Prostate gland (tissue), 2 donors: ENCODE data around the gene DNAH9. TPM values are rescaled to one million over a fixed set of nuclear protein-coding genes. Genes with fewer than 3 reads are reported as not detected.

ENCODE experiments used
- DNase-seq: peaks from one replicate; pipeline ENCODE4 v3.0.0-alpha.2; 2019; ENCODE audit warnings: low spot score
- H3K27ac ChIP-seq, 2 donors: fragments of 200-600 bp; sonication (generic); 2 replicates each; pipeline ENCODE4 v1.5.1; 2017 to 2019
- H3K27me3 ChIP-seq: fragments of 200-600 bp; sonication (generic); replicated peaks from 2 replicates; pipeline ENCODE4 v1.5.1; 2019; ENCODE audit not compliant: insufficient read depth
- H3K36me3 ChIP-seq, 2 donors: fragments of 200-600 bp; sonication (generic); 1 replicate in 1 of 2; 2 replicates in 1 of 2; pipeline versions ENCODE4 v1.5.1 to v1.8.1; 2017 to 2019
- H3K4me1 ChIP-seq: fragments of 200-600 bp; sonication (generic); replicated peaks from 2 replicates; pipeline ENCODE4 v1.5.1; 2019
- H3K4me3 ChIP-seq, 2 donors: fragments of 200-600 bp; sonication (generic); 2 replicates each; pipeline ENCODE4 v1.5.1; 2017 to 2019
- H3K9me3 ChIP-seq: fragments of 200-600 bp; sonication (generic); 2 replicates; pipeline ENCODE4 v1.5.1; 2017
- CTCF ChIP-seq, 4 experiments: fragments of 200-600 bp in 2 of 4; fragments of 450-650 bp in 2 of 4; sonication (generic) in 2 of 4; IDR thresholded peaks; 1 replicate in 3 of 4; 2 replicates in 1 of 4; pipeline ENCODE4 v1.5.1; 2016 to 2019; ENCODE audit warnings: antibody characterized with exemption in 4 of 4, mild to moderate bottlenecking in 2 of 4, moderate library complexity in 2 of 4
- POLR2A ChIP-seq: fragments of 450-650 bp; IDR thresholded peaks from one replicate; pipeline ENCODE4 v1.6.1; 2016; ENCODE audit warnings: antibody characterized with exemption, mild to moderate bottlenecking
- POLR2AphosphoS5 ChIP-seq: sonication (generic); formaldehyde crosslinking; IDR thresholded peaks from one replicate; pipeline ENCODE4 v1.6.1; 2017; ENCODE audit warnings: antibody characterized with exemption
- WGBS: methylation state at CpG from one replicate; pipeline ENCODE4 v1.1.5; 2018; 5-methylcytosine and 5-hydroxymethylcytosine counted together
- intact Hi-C: fragments of 100-400 bp; cut with DNase I; formaldehyde crosslinking; loops from one replicate; pipeline ENCODE4 v1.14.2; 2022
- total RNA-seq, 2 donors: library from RNA; depleted of rRNA; stranded (reverse); fragments of >200 nt; gene quantifications; one replicate each; pipeline ENCODE4 v1.1.0, GENCODE V29; 2016

DNAH9 gene
- total RNA-seq, 2 donors from 2014 or later, result 1.2 to 7.5 TPM

DNA sequence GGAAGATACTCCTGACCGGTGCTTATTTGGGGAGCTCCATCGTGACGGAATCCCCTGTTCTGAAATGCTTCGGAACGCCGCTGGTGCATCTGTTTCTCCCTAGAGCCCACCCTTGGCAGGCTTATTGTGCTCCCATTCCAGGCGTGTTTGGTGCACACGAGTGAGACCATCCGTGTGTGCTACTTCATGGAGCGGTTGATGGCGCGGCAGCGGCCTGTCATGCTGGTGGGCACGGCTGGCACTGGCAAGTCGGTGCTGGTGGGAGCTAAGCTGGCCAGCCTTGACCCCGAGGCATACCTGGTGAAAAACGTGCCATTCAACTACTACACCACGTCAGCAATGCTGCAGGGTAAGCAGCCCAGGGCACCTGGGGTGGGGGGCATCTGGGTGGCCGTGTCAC is 170.7 kb downstream of the DNAH9 start:
- 91% methylated on average over 19 of the region's 19 CpGs for WGBS
- no peaks in the 10 kb centered on the region for H3K36me3 ChIP-seq
- no peak overlapping the region for H3K27ac ChIP-seq
- H3K4me1 ChIP-seq, result no peaks in the 10 kb centered on the region
- intact Hi-C loops, result no loop called here
- no peak overlapping the region for H3K4me3 ChIP-seq
- no peaks in the 10 kb centered on the region for H3K27me3 ChIP-seq
- H3K9me3 ChIP-seq, result no peaks in the 10 kb centered on the region
- no peak for DNase-seq
- TF ChIP-seq POLR2A, result no peak
- TF ChIP-seq CTCF (IDR thresholded peaks at IDR 0.05), result no peak
- TF ChIP-seq POLR2AphosphoS5, result no peak

DNA sequence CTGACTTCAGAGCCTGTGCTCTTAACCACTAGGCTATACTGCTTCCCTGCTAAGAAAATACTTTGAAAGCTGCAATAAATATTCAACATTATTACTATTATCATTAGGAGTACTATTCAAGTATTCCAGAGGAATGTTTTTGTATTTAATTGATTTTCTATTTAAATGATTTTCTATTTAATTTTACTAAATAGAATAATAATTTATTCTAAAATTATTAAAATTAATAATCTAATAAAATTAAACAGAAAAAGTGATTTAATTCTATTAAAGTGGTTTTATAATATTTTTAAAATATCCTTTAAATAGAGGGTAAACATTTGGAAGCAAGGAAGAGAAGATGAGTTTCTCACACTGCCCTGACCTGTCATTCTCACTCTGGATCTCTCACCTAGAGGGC is 173.8 kb downstream of the DNAH9 start:
- Histone ChIP-seq H3K9me3 (no peaks in the 10 kb centered on the region), H3K27ac (no peak overlapping the region), H3K27me3 (no peaks in the 10 kb centered on the region), H3K4me3 (no peak overlapping the region), H3K36me3 (no peaks in the 10 kb centered on the region), H3K4me1 (no peaks in the 10 kb centered on the region)
- TF ChIP-seq CTCF (IDR thresholded peaks at IDR 0.05), result no peak
- no peak for TF ChIP-seq POLR2A
- no peak for TF ChIP-seq POLR2AphosphoS5
- no peak for DNase-seq
- intact Hi-C loops, result no loop called here

DNA sequence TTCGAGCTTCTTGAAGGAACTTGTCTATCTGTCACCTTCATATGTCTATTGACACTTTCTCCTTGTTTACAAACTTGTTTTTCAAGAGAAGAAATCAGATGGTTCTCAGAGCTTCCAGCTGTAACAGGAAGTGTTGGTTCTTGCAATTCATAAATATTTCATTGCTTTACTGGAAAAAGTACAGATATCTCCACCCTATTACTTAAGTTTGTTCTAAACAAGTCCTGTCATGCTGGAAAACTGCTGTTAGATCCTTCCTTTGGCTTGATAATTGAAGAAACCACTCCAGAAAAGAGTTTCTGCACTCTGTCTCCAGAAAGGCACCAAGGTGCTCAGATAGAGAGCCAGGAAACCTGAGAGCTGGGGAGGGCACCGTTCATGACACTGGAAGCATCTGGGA is 181.6 kb downstream of the DNAH9 start:
- WGBS, result 50% methylated on average over 2 of the region's 2 CpGs
- TF ChIP-seq POLR2A (no peak), CTCF (IDR thresholded peaks at IDR 0.05) (no peak), POLR2AphosphoS5 (no peak)
- DNase-seq, result no peak
- H3K9me3 ChIP-seq, result no peaks in the 10 kb centered on the region
- intact Hi-C loops, result no loop called here
- no peak overlapping the region for H3K4me3 ChIP-seq
- H3K4me1 ChIP-seq, result no peaks in the 10 kb centered on the region
- H3K27me3 ChIP-seq, result no peaks in the 10 kb centered on the region
- no peaks in the 10 kb centered on the region for H3K36me3 ChIP-seq
- no peak overlapping the region for H3K27ac ChIP-seq

GRCh38 chr17:11780621-11781020 is 182.4 kb downstream of the DNAH9 start:
- WGBS, result 90% methylated on average over 5 of the region's 5 CpGs
- Histone ChIP-seq H3K36me3 (no peaks in the 10 kb centered on the region), H3K27me3 (no peaks in the 10 kb centered on the region), H3K4me1 (no peaks in the 10 kb centered on the region), H3K9me3 (no peaks in the 10 kb centered on the region), H3K27ac (no peak overlapping the region), H3K4me3 (no peak overlapping the region)
- TF ChIP-seq POLR2A (no peak), CTCF (IDR thresholded peaks at IDR 0.05) (no peak), POLR2AphosphoS5 (no peak)
- intact Hi-C loops, result no loop called here
- DNase-seq, result no peak

DNA sequence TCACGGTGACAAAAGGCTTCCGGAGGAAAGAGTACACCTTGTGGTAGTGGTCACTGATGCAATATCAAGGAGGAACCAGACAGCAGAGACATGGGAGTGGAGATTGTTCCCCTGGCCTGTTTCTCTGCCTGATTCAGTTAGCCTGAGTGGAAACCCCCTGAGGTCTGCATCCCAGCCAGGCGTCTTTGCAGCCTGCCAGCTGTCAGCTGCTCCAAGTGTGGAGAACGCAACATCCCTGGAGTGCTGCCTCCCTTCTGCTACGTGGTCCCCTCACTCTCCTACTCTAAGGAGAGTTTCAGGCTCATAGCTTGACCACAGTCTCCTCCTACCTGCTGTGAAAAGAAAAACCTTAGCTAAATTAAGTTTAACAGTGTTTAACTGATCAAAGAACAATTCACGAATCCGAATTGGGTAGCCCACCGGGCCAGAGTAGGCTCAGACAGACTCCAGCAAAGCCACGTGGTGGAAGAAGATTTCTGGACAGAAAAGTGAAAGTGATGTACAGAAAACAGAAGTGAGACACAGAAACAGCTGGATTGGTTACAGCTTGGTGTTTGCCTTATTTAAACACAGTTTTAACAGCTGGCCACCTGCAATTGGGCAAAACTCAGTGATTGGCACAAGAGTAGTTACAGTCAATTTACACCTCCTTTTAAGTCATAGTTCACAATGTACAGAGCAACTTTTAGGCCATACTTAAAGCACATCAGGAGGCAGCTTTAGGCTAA is 188.6 kb downstream of the DNAH9 start:
- no peak for DNase-seq
- no peak overlapping the region for H3K27ac ChIP-seq
- no peaks in the 10 kb centered on the region for H3K27me3 ChIP-seq
- intact Hi-C loops, result no loop called here
- H3K4me1 ChIP-seq, result no peaks in the 10 kb centered on the region
- no peak overlapping the region for H3K4me3 ChIP-seq
- H3K36me3 ChIP-seq, result no peaks in the 10 kb centered on the region
- TF ChIP-seq POLR2A (no peak), POLR2AphosphoS5 (no peak), CTCF (IDR thresholded peaks at IDR 0.05) (no peak)
- H3K9me3 ChIP-seq, result no peaks in the 10 kb centered on the region
- WGBS, result 75% methylated on average over 9 of the region's 9 CpGs
